Measurements from ENCODE around the gene PES1.
"Not testable (repeated sequence)": the region's sequence is repeated elsewhere in the genome, so short reads cannot be mapped to it uniquely, and the experiment has no call there.

The PES1 gene

GRCh38 chr22:30591588-30592359, at the start of gene PES1:
TSS of gene PES1 (minus strand) at chr22:30591910. CDS start at chr22:30591833, 77 bp downstream.
- DNase-seq = peak; percentile 97

GRCh38 chr22:30640839-30641430, 49.2 kb upstream of the PES1 start:
- DNase-seq = no peak

GRCh38 chr22:30640361-30640760, 48.7 kb upstream of the PES1 start:
- DNase-seq = no peak

- DNase-seq = no peak
These were observed 46.0 kb upstream of the PES1 start for GRCh38 chr22:30637701-30638114.

- DNase-seq = no peak
These were observed 44.7 kb upstream of the PES1 start for GRCh38 chr22:30636226-30637077.

- DNase-seq = peak; percentile 73
These were observed 43.8 kb upstream of the PES1 start, which contains the start of gene SLC35E4 for GRCh38 chr22:30635273-30636225. TSS of gene SLC35E4 (plus strand) at chr22:30635781. CDS start at chr22:30636451, 670 bp downstream.

GRCh38 chr22:30634471-30635233, 42.9 kb upstream of the PES1 start:
- peak; percentile 74 for DNase-seq

GRCh38 chr22:30631469-30631868, 39.8 kb upstream of the PES1 start:
- not testable (repeated sequence) for DNase-seq

GRCh38 chr22:30628491-30628890, 36.8 kb upstream of the PES1 start:
- DNase-seq = no peak

- no peak for DNase-seq
These were observed 35.8 kb upstream of the PES1 start for GRCh38 chr22:30627471-30627870.

- DNase-seq = no peak
These were observed 34.7 kb upstream of the PES1 start for GRCh38 chr22:30626413-30626812.

GRCh38 chr22:30619909-30620308, 28.2 kb upstream of the PES1 start:
- not testable (repeated sequence) for DNase-seq

- DNase-seq = no peak
These were observed 26.1 kb upstream of the PES1 start for GRCh38 chr22:30617819-30618218.

GRCh38 chr22:30615543-30615954, 23.8 kb upstream of the PES1 start:
- DNase-seq = no peak

GRCh38 chr22:30614879-30615278, 23.2 kb upstream of the PES1 start:
- no peak for DNase-seq

- DNase-seq = no peak
These were observed 22.6 kb upstream of the PES1 start for GRCh38 chr22:30614268-30614667.

- DNase-seq = no peak
These were observed 21.1 kb upstream of the PES1 start for GRCh38 chr22:30612789-30613188.

- DNase-seq = no peak
These were observed 19.5 kb upstream of the PES1 start for GRCh38 chr22:30611197-30611596.

- DNase-seq = no peak
These were observed 18.6 kb upstream of the PES1 start for GRCh38 chr22:30610299-30610698.

- peak; percentile 63 for DNase-seq
These were observed 17.8 kb upstream of the PES1 start for GRCh38 chr22:30609260-30610185.

Data from GDM1 (cell line).